Left ventricle myocardium superior (tissue), 1 donor: ENCODE data around the gene MRPL2. TPM values are rescaled to one million over a fixed set of nuclear protein-coding genes. Genes with fewer than 3 reads are reported as not detected.

ENCODE experiments used
- ATAC-seq: fragments of 200-7000 bp; cut with Tn5 transposase; one replicate; pipeline ENCODE4 v1.9.1; 2020; ENCODE audit warnings: mild to moderate bottlenecking, moderate library complexity
- DNase-seq: peaks from one replicate; pipeline ENCODE4 v3.0.0-alpha.2; 2020
- intact Hi-C: fragments of 100-400 bp; cut with micrococcal nuclease; formaldehyde crosslinking; loops from one replicate; pipeline ENCODE4 v1.11.0; 2022
- total RNA-seq: library from RNA; stranded (reverse); fragmentation: NEBNext Ultra II Directional; extraction: Animal tissue kit (Norgen Biotek cat#: 25700); gene quantifications from one replicate; pipeline ENCODE4 v1.2.1, GENCODE V29; 2021
- donor health status: DM: no; HTN: yes; CAD: no; lungs with severe emphysema.

Gene MRPL2
- total RNA-seq, 1 donor from 2014 or later = 116 TPM

- intact Hi-C loops = no loop called here
- no peak for DNase-seq
- ATAC-seq = no peak
Measured at GRCh38 chr6:43006251-43006650, 53.0 kb downstream of the MRPL2 start.

GRCh38 chr6:43005844-43006243, 53.4 kb downstream of the MRPL2 start:
- DNase-seq = no peak
- ATAC-seq = no peak
- intact Hi-C loops = no loop called here

Other genes with a start within 250 kb of the MRPL2 start
- gene RPL7L1, start 179.8 kb downstream of the MRPL2 start, total RNA-seq = 46.5 TPM
- not detected for gene PTCRA, start 143.4 kb downstream of the MRPL2 start, total RNA-seq
- gene CNPY3, start 130.0 kb downstream of the MRPL2 start, total RNA-seq = 19.5 TPM
- gene GNMT, start 98.7 kb downstream of the MRPL2 start, total RNA-seq = 2.0 TPM
- 27.8 TPM for gene PEX6, start 80.3 kb downstream of the MRPL2 start, total RNA-seq
- gene PPP2R5D, start 74.9 kb downstream of the MRPL2 start, total RNA-seq = 40.3 TPM
- gene MEA1, start 45.5 kb downstream of the MRPL2 start, total RNA-seq = 28.7 TPM
- gene KLHDC3, start 45.2 kb downstream of the MRPL2 start, total RNA-seq = 167 TPM
- gene RRP36, start 37.8 kb downstream of the MRPL2 start, total RNA-seq = 27.6 TPM
- gene CUL7, start 5.6 kb downstream of the MRPL2 start, total RNA-seq = 9.6 TPM
- 35.9 TPM for gene KLC4, start 197 bp upstream of the MRPL2 start, total RNA-seq
- 2.1 TPM for gene PTK7, start 16.9 kb upstream of the MRPL2 start, total RNA-seq
- 78.7 TPM for gene SRF, start 111.8 kb upstream of the MRPL2 start, total RNA-seq
- 10.9 TPM for gene CUL9, start 122.8 kb upstream of the MRPL2 start, total RNA-seq
- 31.2 TPM for gene DNPH1, start 170.0 kb upstream of the MRPL2 start, total RNA-seq
- 0.15 TPM for gene TTBK1, start 184.0 kb upstream of the MRPL2 start, total RNA-seq
- not detected for gene SLC22A7, start 238.8 kb upstream of the MRPL2 start, total RNA-seq
- 6.6 TPM for gene CRIP3, start 249.4 kb upstream of the MRPL2 start, total RNA-seq